Upper lobe of left lung (tissue), 6 donors: ENCODE measurements around the gene ELOA. TPM values are rescaled to one million over a fixed set of nuclear protein-coding genes. Genes with fewer than 3 reads are reported as not detected.
"Not testable (repeated sequence)": the region's sequence is repeated elsewhere in the genome, so short reads cannot be mapped to it uniquely, and the experiment has no call there.

Experiments
- ATAC-seq, 2 donors: fragments of 200-7000 bp; cut with Tn5 transposase; one replicate each; pipeline ENCODE4 v1.9.1; 2022; ENCODE audit warnings: mild to moderate bottlenecking in 2 of 2, moderate library complexity in 2 of 2; ENCODE audit not compliant: low FRiP score in 2 of 2
- DNase-seq, 2 donors: peaks; one replicate each; pipeline ENCODE4 v3.0.0-alpha.2; 2019 to 2020
- H3K27ac ChIP-seq, 4 donors: fragments of 200-600 bp; sonication (generic); one replicate each; pipeline ENCODE4 v1.5.1; 2016 to 2019
- H3K27me3 ChIP-seq, 4 donors: fragments of 200-600 bp; sonication (generic); one replicate each; pipeline ENCODE4 v1.5.1; 2017 to 2019
- H3K36me3 ChIP-seq, 4 donors: fragments of 200-600 bp; sonication (generic); one replicate each; pipeline ENCODE4 v1.5.1; 2016 to 2019
- H3K4me1 ChIP-seq, 4 donors: fragments of 200-600 bp; sonication (generic); one replicate each; pipeline ENCODE4 v1.5.1; 2018 to 2019
- H3K4me3 ChIP-seq, 4 donors: fragments of 200-600 bp; sonication (generic); one replicate each; pipeline ENCODE4 v1.5.1; 2017 to 2019; ENCODE audit warnings: mild to moderate bottlenecking in 2 of 4, moderate library complexity in 1 of 4
- H3K9me3 ChIP-seq, 4 donors: fragments of 200-600 bp; sonication (generic); one replicate each; pipeline ENCODE4 v1.5.1; 2018 to 2019
- EP300 ChIP-seq, 4 donors: sonication (generic); formaldehyde crosslinking; IDR thresholded peaks; one replicate each; pipeline ENCODE4 v1.5.1; 2017; ENCODE audit warnings: antibody characterized with exemption in 4 of 4, control low read depth in 2 of 4
- POLR2A ChIP-seq, 4 donors: fragments of 450-650 bp; IDR thresholded peaks; one replicate each; pipeline ENCODE4 v1.5.1; 2016 to 2017; ENCODE audit warnings: antibody characterized with exemption in 4 of 4, mild to moderate bottlenecking in 2 of 4
- POLR2AphosphoS5 ChIP-seq, 2 donors: sonication (generic); formaldehyde crosslinking; IDR thresholded peaks; one replicate each; pipeline ENCODE4 v1.5.1; 2017; ENCODE audit warnings: antibody characterized with exemption in 2 of 2
- WGBS, 2 donors: methylation state at CpG; one replicate each; pipeline ENCODE4 v1.1.5; 2017 to 2018; 5-methylcytosine and 5-hydroxymethylcytosine counted together
- total RNA-seq, 6 donors: library from RNA; depleted of rRNA in 4 of 6; stranded (reverse); fragments of >200 nt in 4 of 6; gene quantifications; one replicate each; pipeline versions ENCODE4 v1.1.0 to v1.2.1, GENCODE V29; 2016 to 2021
- TF ChIP-seq, protein P1 (sequence below), 6 experiments: fragments of 450-650 bp in 4 of 6; fragments of 200-600 bp in 2 of 6; sonication (generic) in 2 of 6; IDR thresholded peaks; one replicate each; pipeline ENCODE4 v1.5.1; 2016 to 2019; ENCODE audit warnings: antibody characterized with exemption in 6 of 6
- donor health status: DM: no; HTN: no; CAD: no; lungs with moderate emphysema.
- donor health status: DM: no; HTN: yes; CAD: no; lungs with severe emphysema.

ELOA gene
- total RNA-seq, 6 donors from 2014 or later = 43.2 to 71.2 (median 59.0) TPM

- Histone ChIP-seq H3K27me3 (no peaks in the 10 kb centered on the region), H3K9me3 (no peaks in the 10 kb centered on the region), H3K36me3 (peaks cover 0 to 6% (median 0%) of the 10 kb centered on the region in 4 donors), H3K4me1 (peaks cover 13 to 21% (median 19%) of the 10 kb centered on the region in 4 donors), H3K27ac (no peak overlapping the region), H3K4me3 (no peak overlapping the region)
- 68% methylated on average over 6 of the region's 6 CpGs for WGBS, 2 donors
- TF ChIP-seq EP300 (IDR thresholded peaks at IDR 0.05) (no peak), POLR2AphosphoS5 (IDR thresholded peaks at IDR 0.05) (no peak), POLR2A (IDR thresholded peaks at IDR 0.05) (no peak)
- TF ChIP-seq, protein P1, sequence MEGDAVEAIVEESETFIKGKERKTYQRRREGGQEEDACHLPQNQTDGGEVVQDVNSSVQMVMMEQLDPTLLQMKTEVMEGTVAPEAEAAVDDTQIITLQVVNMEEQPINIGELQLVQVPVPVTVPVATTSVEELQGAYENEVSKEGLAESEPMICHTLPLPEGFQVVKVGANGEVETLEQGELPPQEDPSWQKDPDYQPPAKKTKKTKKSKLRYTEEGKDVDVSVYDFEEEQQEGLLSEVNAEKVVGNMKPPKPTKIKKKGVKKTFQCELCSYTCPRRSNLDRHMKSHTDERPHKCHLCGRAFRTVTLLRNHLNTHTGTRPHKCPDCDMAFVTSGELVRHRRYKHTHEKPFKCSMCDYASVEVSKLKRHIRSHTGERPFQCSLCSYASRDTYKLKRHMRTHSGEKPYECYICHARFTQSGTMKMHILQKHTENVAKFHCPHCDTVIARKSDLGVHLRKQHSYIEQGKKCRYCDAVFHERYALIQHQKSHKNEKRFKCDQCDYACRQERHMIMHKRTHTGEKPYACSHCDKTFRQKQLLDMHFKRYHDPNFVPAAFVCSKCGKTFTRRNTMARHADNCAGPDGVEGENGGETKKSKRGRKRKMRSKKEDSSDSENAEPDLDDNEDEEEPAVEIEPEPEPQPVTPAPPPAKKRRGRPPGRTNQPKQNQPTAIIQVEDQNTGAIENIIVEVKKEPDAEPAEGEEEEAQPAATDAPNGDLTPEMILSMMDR (IDR thresholded peaks at IDR 0.05) = no peak
- ATAC-seq (no peak), DNase-seq (peak in 1 of 2 donors; percentile 34)
Measured at GRCh38 chr1:23774174-23774880, 31.1 kb downstream of the ELOA start.

DNA sequence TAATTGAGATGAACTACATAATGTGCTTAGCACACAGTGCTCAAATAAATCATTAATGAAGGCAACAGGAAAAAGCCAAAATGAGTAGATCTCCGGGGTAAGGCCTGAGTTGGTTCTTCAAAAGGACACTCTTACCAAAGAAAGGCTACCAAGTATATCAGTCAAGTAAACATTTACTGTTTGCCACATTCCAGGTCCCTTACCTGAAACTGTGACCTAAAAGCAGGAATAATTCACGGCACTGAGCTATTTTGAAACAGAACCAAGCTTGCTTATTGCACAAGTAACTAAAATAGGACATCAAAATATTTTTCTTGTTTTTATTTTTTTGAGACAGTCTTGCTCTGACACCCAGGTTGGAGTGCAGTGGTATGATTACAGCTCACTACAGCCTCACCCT, 32.9 kb downstream of the ELOA start:
- no peak for TF ChIP-seq POLR2A (IDR thresholded peaks at IDR 0.05)
- no peak for ATAC-seq
- Histone ChIP-seq H3K4me3 (no peak overlapping the region), H3K27ac (peak overlapping the region in 1 of 4 donors; percentile 1), H3K36me3 (peaks cover 0 to 12% (median 0%) of the 10 kb centered on the region in 4 donors), H3K27me3 (no peaks in the 10 kb centered on the region), H3K9me3 (no peaks in the 10 kb centered on the region), H3K4me1 (peaks cover 24 to 36% (median 25%) of the 10 kb centered on the region in 4 donors)
- WGBS, 2 donors = 52 to 75% methylated on average over 2 of the region's 2 CpGs
- DNase-seq = no peak

DNA sequence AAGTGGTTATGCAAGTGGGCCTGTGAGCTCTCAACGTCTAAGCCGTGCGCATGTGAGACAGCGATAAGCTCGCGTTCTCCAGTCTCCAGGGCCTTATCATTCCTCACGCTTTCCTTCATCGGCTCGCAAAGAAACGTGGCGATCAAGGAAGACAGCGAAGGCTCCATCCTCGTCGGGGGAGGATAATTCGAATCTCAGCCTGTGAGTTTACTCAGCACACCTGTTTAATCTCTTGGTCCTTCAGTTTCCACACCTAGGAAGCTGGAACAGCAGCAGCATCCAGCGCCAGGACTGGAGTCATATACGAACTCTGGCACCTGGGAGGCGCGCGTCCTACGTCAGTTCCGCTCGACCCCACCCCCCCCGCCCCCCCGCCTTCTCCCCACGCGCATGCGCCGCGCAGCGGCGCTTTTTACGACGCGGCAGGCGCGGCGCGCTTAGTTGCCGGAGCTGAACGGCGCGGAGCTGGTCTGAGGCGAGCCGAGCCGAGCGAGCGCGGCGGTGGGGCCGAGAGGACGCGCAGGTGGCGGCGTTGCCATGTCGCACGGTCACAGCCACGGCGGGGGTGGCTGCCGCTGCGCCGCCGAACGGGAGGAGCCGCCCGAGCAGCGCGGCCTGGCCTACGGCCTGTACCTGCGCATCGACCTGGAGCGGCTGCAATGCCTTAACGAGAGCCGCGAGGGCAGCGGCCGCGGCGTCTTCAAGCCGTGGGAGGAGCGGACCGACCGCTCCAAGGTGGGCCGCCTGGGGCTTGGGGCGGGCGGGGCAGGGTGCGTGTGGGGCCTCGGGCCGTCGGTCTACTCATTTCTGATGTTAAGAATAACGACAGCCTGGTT, 34.9 kb downstream of the ELOA start, which contains the start of gene PITHD1:
PITHD1 (plus strand) TSS at position 440 of the 836 bp plus-strand sequence; CDS start at position 538, 98 bp downstream.
- peak in 2 of 4 donors; percentile 85 to 96 for TF ChIP-seq POLR2A (IDR thresholded peaks at IDR 0.05)
- TF ChIP-seq EP300 (IDR thresholded peaks at IDR 0.05) = no peak
- TF ChIP-seq, protein P1 (IDR thresholded peaks at IDR 0.05) = peak in 1 of 6 experiments; percentile 13
- peak; percentile 82 to 93 for TF ChIP-seq POLR2AphosphoS5 (IDR thresholded peaks at IDR 0.05)
- peak within 1 kb of the TSS; percentile 83 to 92 (median 88) for H3K27ac ChIP-seq
- no peaks in the 10 kb centered on the region for H3K9me3 ChIP-seq
- H3K36me3 ChIP-seq = peaks cover 0 to 26% (median 2%) of the 10 kb centered on the region in 4 donors
- H3K4me1 ChIP-seq = peaks cover 23 to 31% (median 24%) of the 10 kb centered on the region in 4 donors
- peak within 1 kb of the TSS; percentile 65 to 95 (median 86) for H3K4me3 ChIP-seq
- H3K27me3 ChIP-seq = no peaks in the 10 kb centered on the region
- peak; percentile 82 to 96 for DNase-seq
- ATAC-seq = peak; percentile 88 to 94
- WGBS, 2 donors = 1% methylated on average over 16 to 38 of the region's 91 CpGs

GRCh38 chr1:23779826-23780371, 36.6 kb downstream of the ELOA start:
- no peak overlapping the region for H3K4me3 ChIP-seq
- ATAC-seq (no peak), DNase-seq (no peak)
- peaks cover 0 to 41% (median 6%) of the 10 kb centered on the region in 4 donors for H3K36me3 ChIP-seq
- no peaks in the 10 kb centered on the region for H3K9me3 ChIP-seq
- no peak overlapping the region for H3K27ac ChIP-seq
- H3K4me1 ChIP-seq = peaks cover 18 to 31% (median 23%) of the 10 kb centered on the region in 4 donors
- WGBS, 2 donors = 68 to 79% methylated on average over 3 of the region's 3 CpGs
- H3K27me3 ChIP-seq = no peaks in the 10 kb centered on the region
- TF ChIP-seq POLR2AphosphoS5 (IDR thresholded peaks at IDR 0.05) (no peak), POLR2A (IDR thresholded peaks at IDR 0.05) (no peak), EP300 (IDR thresholded peaks at IDR 0.05) (no peak)
- TF ChIP-seq, protein P1 (IDR thresholded peaks at IDR 0.05) = no peak

DNA sequence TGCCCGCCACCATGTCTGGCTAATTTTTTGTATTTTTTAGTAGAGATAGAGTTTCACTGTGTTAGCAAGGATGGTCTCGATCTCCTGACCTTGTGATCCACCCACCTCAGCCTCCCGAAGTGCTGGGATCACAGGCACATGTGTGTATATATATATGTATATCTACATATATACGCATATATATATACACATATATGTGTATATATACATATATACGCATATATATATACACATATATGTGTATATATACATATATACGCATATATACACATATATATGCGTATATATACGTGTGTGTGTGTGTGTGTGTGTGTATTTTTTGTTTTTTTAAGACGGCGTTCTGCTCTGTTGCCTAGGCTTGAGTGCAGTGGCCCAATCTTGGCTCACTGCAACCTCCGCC, 39.9 kb downstream of the ELOA start:
- peaks cover 16 to 73% (median 27%) of the 10 kb centered on the region in 4 donors for H3K36me3 ChIP-seq
- DNase-seq, H3K27ac ChIP-seq, H3K9me3 ChIP-seq, H3K4me3 ChIP-seq, ATAC-seq, H3K27me3 ChIP-seq: not testable (repeated sequence)
- H3K4me1 ChIP-seq = peaks cover 11 to 23% (median 15%) of the 10 kb centered on the region in 4 donors
- WGBS, 2 donors = 94 to 98% methylated on average over 11 of the region's 11 CpGs
